GM19239 (cell line): ENCODE measurements around the gene THSD4.

Experiments
- DNase-seq: peaks from one replicate; pipeline ENCODE4 v3.0.0; 2011; ENCODE audit warnings: low spot score; ENCODE audit not compliant: insufficient read length
- FAIRE-seq: peaks from 2 replicates; lab custom pipeline; 2011; peaks lifted over from hg19 to GRCh38; lab: Jason Lieb, UNC

Gene THSD4

DNA sequence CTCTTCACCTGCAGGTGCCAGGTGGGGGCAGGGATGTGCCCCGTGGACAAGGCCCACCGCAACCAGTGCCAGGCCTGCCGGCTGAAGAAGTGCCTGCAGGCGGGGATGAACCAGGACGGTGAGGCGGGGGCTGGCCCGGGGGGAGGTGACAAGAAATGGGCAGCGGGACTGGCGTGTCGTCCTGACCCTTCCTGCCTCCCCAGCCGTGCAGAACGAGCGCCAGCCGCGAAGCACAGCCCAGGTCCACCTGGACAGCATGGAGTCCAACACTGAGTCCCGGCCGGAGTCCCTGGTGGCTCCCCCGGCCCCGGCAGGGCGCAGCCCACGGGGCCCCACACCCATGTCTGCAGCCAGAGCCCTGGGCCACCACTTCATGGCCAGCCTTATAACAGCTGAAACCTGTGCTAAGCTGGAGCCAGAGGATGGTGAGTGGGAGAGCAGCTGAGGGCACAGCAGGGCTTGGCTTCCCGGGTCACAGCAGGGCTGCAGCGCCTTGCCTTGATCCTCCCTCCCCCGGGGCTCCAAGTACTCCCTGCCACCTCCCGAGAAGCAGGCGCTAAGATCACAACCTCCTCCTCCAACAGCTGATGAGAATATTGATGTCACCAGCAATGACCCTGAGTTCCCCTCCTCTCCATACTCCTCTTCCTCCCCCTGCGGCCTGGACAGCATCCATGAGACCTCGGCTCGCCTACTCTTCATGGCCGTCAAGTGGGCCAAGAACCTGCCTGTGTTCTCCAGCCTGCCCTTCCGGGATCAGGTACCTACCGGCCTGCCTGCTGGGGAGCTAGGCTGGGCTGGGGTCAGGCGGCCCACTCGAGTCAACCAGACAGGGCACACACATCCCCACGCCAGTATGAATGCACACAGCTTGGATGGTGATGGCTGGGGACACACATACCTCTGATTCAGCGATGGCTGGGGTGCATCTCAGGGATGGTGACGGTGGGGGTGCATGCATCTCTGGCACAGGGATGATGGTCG lies 696.8 kb downstream of the THSD4 start:
- FAIRE-seq = no peak

DNA sequence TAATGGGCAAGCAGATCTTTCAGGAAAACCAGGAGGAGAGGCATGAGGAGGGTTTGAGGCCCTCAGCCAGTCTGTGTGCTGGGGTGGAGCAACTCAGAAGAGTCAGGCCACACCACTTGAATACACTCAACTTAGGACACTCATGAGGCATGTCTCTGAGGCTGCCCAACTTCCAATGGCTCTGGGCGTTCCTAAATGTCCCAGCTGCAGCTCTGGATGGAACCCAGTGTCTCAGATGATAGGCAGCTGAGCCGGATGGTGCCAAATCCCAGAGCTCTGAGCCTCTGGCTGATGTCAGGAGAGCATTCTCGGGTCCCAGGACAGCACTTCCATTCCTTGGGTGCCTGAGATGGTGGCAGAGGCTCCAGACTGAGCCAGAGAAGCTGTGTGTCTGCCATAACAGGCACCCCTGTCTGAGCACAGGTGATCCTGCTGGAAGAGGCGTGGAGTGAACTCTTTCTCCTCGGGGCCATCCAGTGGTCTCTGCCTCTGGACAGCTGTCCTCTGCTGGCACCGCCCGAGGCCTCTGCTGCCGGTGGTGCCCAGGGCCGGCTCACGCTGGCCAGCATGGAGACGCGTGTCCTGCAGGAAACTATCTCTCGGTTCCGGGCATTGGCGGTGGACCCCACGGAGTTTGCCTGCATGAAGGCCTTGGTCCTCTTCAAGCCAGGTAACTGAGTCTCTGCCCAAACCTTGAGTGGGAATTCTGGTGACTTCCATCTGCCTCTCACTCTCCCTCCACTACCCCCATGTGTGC lies 697.9 kb downstream of the THSD4 start:
- FAIRE-seq (no peak), DNase-seq (no peak)

More for the DNA sequence above, 696.8 kb downstream of the THSD4 start:
- DNase-seq = no peak

DNA sequence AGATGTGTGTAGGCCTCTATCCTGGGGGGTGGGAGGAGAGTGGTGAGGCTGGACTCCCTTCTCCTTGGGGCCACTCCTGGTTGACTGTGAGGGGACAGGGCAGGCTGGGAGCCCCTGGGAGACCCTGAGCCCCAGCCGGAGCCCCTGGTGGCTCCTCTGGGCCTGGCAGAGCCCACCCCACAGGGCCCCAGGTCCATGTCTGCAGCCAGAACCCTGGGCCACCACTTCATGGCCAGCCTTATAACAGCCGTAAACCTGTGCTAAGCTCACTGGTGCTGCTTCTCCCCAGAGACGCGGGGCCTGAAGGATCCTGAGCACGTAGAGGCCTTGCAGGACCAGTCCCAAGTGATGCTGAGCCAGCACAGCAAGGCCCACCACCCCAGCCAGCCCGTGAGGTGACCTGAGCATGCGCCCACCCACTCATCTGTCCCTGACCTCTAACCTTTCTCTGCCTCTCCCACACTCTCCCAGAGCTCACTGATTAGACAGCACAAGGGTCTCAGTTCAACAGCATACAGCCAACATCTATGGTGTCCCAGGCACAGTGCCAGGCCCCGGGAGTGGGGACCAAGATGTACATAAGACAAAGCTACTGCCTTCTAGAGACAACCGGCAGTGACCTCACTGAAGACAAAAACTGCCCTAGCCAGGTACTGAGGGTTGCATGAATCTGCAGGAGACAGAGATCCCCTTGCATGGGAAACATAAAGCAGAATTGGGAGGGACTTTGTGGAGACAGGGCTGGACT lies 698.6 kb downstream of the THSD4 start:
- DNase-seq = no peak
- FAIRE-seq = no peak

DNA sequence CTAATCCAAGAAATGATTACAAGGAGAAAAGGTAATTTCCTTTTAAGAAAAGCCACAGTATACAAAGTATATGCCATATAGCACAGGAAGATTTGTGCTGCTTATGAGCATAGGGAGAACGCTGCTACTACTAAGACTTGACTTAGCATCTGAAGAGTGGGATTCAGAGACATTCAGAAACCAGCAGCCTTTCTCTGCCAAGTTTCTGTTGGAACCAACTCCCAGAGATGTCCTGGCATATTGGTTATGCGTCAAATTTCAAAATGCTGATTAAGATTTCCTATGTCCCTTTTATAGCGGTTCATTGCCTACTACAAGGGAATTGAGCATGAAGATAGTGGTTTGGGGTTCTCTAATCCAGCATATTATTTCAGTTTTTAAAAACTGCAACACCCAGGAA lies 700.0 kb downstream of the THSD4 start:
- FAIRE-seq = no peak
- no peak for DNase-seq

DNA sequence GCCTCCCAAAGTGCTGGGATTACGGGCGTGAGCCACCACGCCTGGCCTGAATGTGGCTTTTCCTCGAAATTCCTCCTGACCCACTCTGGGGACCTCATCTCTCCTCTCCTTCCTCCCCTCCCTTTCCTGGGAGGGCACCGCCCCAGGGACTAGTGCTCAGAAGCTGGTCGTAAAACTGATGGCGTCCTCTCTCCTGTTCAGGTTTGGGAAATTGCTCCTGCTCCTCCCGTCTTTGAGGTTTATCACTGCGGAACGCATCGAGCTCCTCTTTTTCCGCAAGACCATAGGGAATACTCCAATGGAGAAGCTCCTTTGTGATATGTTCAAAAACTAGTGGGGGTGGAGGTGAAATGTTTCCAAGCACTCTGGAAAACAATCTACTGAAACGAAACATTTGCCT lies 702.1 kb downstream of the THSD4 start:
- FAIRE-seq = no peak
- no peak for DNase-seq

DNA sequence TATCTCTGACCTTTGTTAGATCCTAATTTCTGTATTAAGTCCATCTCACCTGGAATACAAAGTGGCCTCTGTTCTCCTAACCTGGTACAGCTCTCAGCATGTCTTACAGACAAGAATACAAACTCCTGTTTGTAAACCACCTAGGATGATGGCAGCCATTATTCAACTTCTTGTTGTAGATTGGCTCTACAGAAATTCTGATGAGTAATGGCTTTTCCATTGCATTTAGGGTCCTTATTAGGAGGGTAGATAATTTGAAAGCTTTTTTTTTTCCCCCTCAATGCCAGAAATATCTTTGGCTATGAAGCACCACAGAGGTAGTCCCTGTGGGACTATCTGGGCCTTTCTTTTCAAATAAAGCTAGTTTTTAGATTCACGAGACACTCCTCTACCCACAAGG lies 704.9 kb downstream of the THSD4 start:
- DNase-seq (no peak), FAIRE-seq (no peak)

DNA sequence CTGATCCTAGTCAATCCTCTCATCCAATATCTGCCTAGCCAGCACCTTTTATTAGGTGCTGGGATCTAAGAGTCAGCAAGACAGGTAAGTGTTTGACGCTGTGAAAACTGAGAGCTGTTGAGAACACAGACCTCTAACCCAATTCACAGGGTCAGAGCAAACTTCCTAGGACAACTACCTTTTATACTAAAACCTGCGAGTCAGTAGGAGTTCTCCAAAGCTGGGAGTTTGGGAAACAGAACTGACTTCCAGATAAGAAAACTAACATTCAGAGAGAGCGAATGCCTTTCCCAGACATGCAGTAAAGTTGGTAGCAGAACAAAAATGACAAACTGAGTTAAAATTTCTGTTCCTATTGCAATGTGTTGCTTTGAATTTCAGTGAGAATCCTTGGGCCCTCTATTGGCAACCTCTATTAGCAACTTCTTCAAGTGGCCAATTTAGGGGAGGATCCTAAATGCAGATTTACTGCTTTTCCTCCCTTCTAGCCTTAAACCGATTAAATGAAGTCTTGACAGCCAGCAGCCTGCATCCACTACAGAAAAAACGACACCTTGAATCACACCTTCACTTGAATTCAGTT lies 706.4 kb downstream of the THSD4 start:
- no peak for DNase-seq
- no peak for FAIRE-seq

DNA sequence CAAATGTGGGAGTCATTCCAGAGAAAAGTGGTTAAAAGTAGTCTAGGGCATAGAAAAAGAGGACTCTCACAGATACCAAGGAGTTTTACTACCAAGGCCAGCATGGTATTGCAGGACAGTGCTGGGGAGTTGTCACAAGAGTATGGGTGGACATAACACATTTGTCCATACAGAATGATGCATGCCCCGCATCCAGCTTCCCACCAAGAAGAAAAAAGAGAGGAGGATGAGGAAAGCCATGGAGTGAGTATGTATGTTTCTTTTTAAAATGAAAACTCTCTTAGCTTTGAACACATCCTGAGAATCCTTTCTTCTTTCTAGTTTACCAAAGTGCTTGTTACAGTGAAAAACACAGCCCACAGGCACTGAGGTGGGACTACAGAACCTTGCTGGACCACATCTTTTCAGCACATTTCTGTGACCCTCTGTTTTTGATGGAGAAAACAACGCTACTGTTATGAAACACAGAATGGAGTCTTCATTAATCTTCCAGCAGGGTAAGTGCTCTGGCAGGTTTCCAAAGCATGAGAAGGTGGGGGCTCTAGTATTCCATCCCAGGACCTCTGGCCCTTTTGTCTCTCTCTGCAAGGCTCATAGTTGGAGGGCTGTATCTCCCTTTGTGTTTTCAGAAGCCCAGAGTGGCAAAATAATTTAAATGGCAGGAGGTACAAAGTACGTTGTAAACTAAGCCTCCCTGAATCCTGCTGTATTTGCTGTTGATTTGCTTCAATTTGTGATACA lies 707.8 kb downstream of the THSD4 start:
- no peak for FAIRE-seq
- no peak for DNase-seq

DNA sequence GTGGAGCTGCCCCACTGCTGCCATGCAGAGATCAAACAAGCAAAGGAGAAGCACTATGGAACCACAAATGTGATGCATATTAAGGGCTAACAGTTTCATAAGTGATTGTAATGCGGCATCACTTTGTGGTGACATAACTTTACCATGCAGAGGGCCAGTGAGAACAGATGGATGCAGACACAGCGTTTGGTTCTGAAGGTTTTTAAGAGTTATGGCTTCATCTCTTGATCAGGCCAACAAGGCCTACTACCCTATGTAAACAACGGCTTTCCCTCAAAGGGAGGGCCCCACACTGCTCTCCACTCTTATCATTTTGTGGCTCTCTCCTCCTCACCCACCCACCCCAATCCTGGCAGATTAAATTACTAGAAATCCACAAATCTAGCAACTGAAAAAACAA lies 708.5 kb downstream of the THSD4 start:
- FAIRE-seq = no peak
- DNase-seq = no peak

DNA sequence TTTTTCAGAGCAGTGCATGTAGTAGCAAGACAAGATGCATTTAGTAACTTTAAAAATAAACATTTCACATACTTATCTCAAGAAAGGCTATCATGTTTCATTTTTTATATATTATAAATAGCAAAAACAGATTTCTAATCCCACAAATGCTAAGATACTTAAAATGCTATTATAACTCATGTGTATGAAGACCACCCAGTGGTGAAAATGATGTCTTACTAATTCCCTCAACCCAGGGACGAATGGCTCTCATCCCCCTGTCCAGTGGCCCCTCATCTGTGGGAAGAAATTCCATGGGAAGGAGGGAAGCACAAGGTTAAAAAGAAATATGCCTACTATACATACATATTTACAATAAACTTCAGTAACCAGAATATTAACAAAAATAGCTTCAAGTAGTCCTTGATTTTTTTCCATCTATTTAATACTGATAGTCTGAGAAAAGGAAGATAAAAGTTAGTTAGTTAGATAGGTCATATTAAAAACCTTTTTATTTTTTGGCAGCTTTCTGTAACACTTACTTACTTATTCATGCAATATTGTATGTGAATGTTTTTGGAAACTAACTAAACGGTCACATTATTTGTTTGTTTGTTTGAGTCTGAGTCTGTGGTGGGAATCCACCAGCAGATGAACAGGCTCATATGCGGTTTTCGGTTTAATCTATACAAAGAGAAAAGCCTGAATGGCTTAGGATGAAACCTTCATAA lies 709.9 kb downstream of the THSD4 start:
- no peak for FAIRE-seq
- DNase-seq = no peak

DNA sequence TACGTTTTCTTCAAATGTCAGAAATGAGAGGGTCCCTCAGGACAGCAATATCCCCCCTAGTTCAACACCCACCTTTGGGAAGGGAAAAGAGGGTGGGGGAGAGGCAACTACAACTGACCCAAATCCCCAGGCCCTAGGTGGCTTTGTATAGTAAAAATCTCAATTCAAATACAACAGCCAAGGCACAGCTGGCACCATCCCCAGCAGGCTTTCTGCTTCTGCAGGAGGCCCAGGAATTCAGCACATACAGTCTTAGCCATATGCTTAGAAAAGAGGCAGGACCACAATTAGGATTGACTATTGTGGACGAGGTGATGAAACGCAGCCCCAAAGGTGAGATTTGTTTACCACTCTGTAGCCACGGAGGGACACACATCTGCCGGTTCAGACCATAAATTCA lies 710.9 kb downstream of the THSD4 start:
- DNase-seq (no peak), FAIRE-seq (no peak)

DNA sequence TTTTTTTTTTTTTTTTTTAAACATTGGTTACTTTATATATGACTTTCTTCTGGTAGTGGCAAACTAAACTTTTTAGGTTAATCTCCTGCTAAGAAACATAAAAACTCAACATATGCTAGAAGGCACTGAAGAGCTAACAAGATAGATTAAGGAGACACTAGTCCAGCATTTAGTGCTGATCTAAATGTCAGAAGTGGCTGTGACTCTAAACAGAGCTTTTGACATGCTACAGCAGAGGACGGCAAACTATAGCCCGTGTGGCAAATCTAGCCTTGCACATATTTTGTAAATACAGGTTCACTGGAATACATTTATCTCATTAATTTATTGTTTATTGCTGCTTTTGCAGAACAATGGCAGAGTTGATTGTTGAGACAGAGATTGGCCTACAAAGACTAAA lies 715.7 kb downstream of the THSD4 start:
- FAIRE-seq = no peak
- DNase-seq = no peak
